GM23338 (cell line): ENCODE measurements around the gene GOLT1A. TPM values are rescaled to one million over a fixed set of nuclear protein-coding genes. Genes with fewer than 3 reads are reported as not detected.

Experiments
- ATAC-seq: fragments of 200-7000 bp; cut with Tn5 transposase; 3 replicates; pipeline ENCODE4 v1.9.1; 2020
- DNase-seq: peaks from one replicate; pipeline ENCODE4 v3.0.0-alpha.2; 2015; ENCODE audit warnings: low spot score
- H2AFZ ChIP-seq: fragments of 200-600 bp; sonication (generic); 2 replicates; pipeline ENCODE4 v1.8.0; 2016; ENCODE audit warnings: antibody characterized with exemption, mild to moderate bottlenecking, moderate library complexity
- H3F3A ChIP-seq: fragments of 200-600 bp; sonication (generic); replicated peaks from 2 replicates; pipeline ENCODE4 v1.8.0; 2017; ENCODE audit warnings: antibody characterized with exemption, mixed run types, low read depth
- H3K27ac ChIP-seq: fragments of 200-600 bp; sonication (generic); 2 replicates; pipeline ENCODE4 v1.6.1; 2016; ENCODE audit warnings: low read depth
- H3K27me3 ChIP-seq: fragments of 200-600 bp; sonication (generic); 2 replicates; pipeline ENCODE4 v1.8.0; 2016; ENCODE audit warnings: mild to moderate bottlenecking, mixed run types, moderate library complexity; ENCODE audit not compliant: insufficient read depth
- H3K36me3 ChIP-seq: fragments of 200-600 bp; sonication (generic); 2 replicates; pipeline ENCODE4 v1.8.0; 2016; ENCODE audit warnings: mild to moderate bottlenecking; ENCODE audit not compliant: insufficient read depth
- H3K4me1 ChIP-seq: fragments of 200-600 bp; sonication (generic); 2 replicates; pipeline ENCODE4 v1.8.0; 2016; ENCODE audit warnings: mild to moderate bottlenecking, moderate library complexity; ENCODE audit not compliant: insufficient read depth
- H3K4me2 ChIP-seq: fragments of 200-600 bp; sonication (generic); 2 replicates; pipeline ENCODE4 v1.7.1; 2017; ENCODE audit warnings: mixed run types
- H3K4me3 ChIP-seq: fragments of 200-600 bp; sonication (generic); 2 replicates; pipeline ENCODE4 v1.6.1; 2016; ENCODE audit warnings: mixed run types
- H3K79me2 ChIP-seq: fragments of 200-600 bp; sonication (generic); replicated peaks from 2 replicates; pipeline ENCODE4 v1.8.0; 2017; ENCODE audit warnings: mild to moderate bottlenecking; ENCODE audit not compliant: insufficient read depth
- H3K9me2 ChIP-seq: fragments of 200-600 bp; sonication (generic); 2 replicates; pipeline ENCODE4 v1.8.0; 2017; ENCODE audit not compliant: insufficient read depth
- H4K20me1 ChIP-seq: fragments of 200-600 bp; sonication (generic); replicated peaks from 2 replicates; pipeline ENCODE4 v1.8.0; 2017; ENCODE audit warnings: mild to moderate bottlenecking; ENCODE audit not compliant: insufficient read depth
- H3K27ac Mint-ChIP-seq: 2 replicates; pipeline ENCODE4 v1.8.0; 2020; ENCODE audit warnings: inconsistent platforms, mild to moderate bottlenecking, moderate library complexity, mixed read lengths
- H3K27me3 Mint-ChIP-seq: 3 replicates; pipeline ENCODE4 v1.8.0; 2022; ENCODE audit warnings: low read depth, mild to moderate bottlenecking, moderate library complexity, mixed read lengths, inconsistent platforms; ENCODE audit not compliant: insufficient read depth, poor library complexity
- H3K36me3 Mint-ChIP-seq: 3 replicates; pipeline ENCODE4 v1.8.0; 2021; ENCODE audit warnings: low read depth, mild to moderate bottlenecking, inconsistent platforms, moderate library complexity, mixed read lengths
- H3K4me1 Mint-ChIP-seq: 3 replicates; pipeline ENCODE4 v1.8.0; 2020; ENCODE audit warnings: mild to moderate bottlenecking, inconsistent platforms, mixed read lengths
- H3K4me3 Mint-ChIP-seq: 3 replicates; pipeline ENCODE4 v1.8.0; 2021; ENCODE audit warnings: moderate library complexity, mild to moderate bottlenecking, inconsistent platforms, mixed read lengths
- H3K9me3 Mint-ChIP-seq: 3 replicates; pipeline ENCODE4 v1.8.0; 2020; ENCODE audit warnings: moderate library complexity, mild to moderate bottlenecking, inconsistent platforms, mixed read lengths
- EZH2phosphoT487 ChIP-seq: fragments of 200-600 bp; sonication (generic); IDR thresholded peaks from one replicate; pipeline ENCODE4 v1.8.1; 2018; ENCODE audit warnings: antibody characterized with exemption; ENCODE audit not compliant: unreplicated experiment
- JUNB ChIP-seq: IDR thresholded peaks from one replicate; pipeline ENCODE4 v1.6.1; 2016; ENCODE audit warnings: antibody characterized with exemption; ENCODE audit not compliant: unreplicated experiment
- NANOG ChIP-seq: IDR thresholded peaks from 2 replicates; pipeline ENCODE4 v1.6.1; 2016; ENCODE audit warnings: antibody characterized with exemption, borderline replicate concordance
- STAT1 ChIP-seq: IDR thresholded peaks from one replicate; pipeline ENCODE4 v1.6.1; 2016; ENCODE audit warnings: antibody characterized with exemption; ENCODE audit not compliant: unreplicated experiment
- ZNF114 ChIP-seq: fragments of 250-450 bp; sonication (Bioruptor Pico); IDR thresholded peaks from 2 replicates; pipeline ENCODE4 v1.5.0; 2020; ENCODE audit warnings: mild to moderate bottlenecking, moderate library complexity
- ZNF331 ChIP-seq: fragments of 250-450 bp; sonication (Bioruptor Pico); IDR thresholded peaks from 2 replicates; pipeline ENCODE4 v1.5.0; 2020; ENCODE audit warnings: low read depth, mild to moderate bottlenecking, moderate library complexity
- polyA plus RNA-seq: library from polyadenylated mRNA; unstranded; fragments of >200 nt; fragmentation: Nextera tagmentation; extraction: Ambion mirVana; gene quantifications from 2 replicates; pipeline ENCODE4 v1.2.1, GENCODE V29; 2016
- total RNA-seq: library from RNA; depleted of rRNA; stranded (reverse); fragments of >200 nt; shearing (Covaris generic); gene quantifications from 2 replicates; pipeline ENCODE4 v1.2.3, GENCODE V29; 2014
- TF ChIP-seq, protein P1 (sequence below): IDR thresholded peaks from 2 replicates; pipeline ENCODE4 v1.6.1; 2016; ENCODE audit warnings: antibody characterized with exemption
- TF ChIP-seq, protein P2 (sequence below): IDR thresholded peaks from one replicate; pipeline ENCODE4 v1.6.1; 2018; ENCODE audit warnings: antibody characterized with exemption; ENCODE audit not compliant: unreplicated experiment
- TF ChIP-seq, protein P3 (sequence below), 2 experiments: fragments of 200-600 bp in 1 of 2; sonication (generic) in 1 of 2; conservative IDR thresholded peaks; 2 replicates each; pipeline versions ENCODE4 v1.5.1 to v1.6.1; 2016 to 2017; ENCODE audit warnings: antibody characterized with exemption in 2 of 2, low read depth in 2 of 2, mild to moderate bottlenecking in 2 of 2, moderate library complexity in 1 of 2

The GOLT1A gene
- total and polyA plus RNA-seq, 2 experiments from 2014 or later, result 3.0 to 7.2 TPM

DNA sequence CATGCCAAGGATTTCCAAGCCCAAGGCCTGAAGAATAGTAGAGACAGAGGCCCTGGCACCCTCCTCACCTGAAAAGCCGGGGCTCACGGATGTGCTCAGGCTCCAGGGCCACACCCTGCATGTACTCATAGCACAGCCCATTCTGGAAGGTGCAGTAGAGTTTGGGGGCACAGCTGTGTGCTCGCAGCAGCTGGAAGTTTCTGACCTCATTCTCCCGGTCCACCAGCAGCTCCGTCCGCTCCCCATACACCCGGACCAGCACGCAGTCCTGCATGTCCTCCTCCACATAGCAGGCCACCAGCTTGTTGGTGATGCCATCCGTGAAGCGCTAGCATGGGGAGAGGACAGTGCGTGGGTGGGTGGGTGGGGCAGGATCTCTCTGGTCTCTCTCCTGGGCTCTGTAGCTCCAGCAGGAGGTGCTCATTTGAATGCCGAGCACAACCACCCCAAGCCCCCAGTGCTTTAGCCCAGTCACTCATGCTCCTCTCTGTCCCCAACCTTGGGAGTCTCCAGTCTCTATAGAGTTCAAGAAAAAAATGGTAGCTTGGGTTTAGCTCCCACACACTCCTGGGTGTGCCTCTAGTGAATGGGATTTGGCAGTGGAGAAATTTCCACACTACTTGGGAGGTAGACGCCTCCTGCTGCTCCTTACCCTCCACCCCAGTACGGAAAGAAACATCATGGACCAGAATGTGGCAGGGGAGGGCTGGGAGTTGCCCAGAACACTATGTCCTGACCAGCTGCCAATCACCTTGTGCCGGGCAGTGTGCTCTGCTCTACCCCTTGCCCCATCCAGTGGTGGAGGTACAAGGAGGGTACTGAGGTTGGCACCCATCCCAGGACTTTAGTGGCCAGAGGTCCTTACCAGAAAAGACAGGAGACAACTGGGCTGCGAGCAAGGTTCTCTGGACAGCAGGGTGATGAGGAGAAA is 63.9 kb downstream of the GOLT1A start:
- Histone ChIP-seq H3K4me1 (peaks cover 32% of the 10 kb centered on the region), H3K36me3 (no peaks in the 10 kb centered on the region), H3K27ac (no peak overlapping the region), H3K27me3 (peaks cover 19% of the 10 kb centered on the region; the same call in 1 of the 2 replicates), H3K9me2 (no peaks in the 10 kb centered on the region), H3F3A (no peaks in the 10 kb centered on the region; the same call in 1 of the 2 replicates), H4K20me1 (no peaks in the 10 kb centered on the region), H2AFZ (no peak overlapping the region), H3K79me2 (no peaks in the 10 kb centered on the region), H3K4me2 (peak overlapping the region; percentile 92; the same call in 1 of the 2 replicates), H3K4me3 (no peak overlapping the region)
- H3K4me3 Mint-ChIP-seq, result peak overlapping the region; percentile 69
- TF ChIP-seq ZNF114 (CRISPR knock-in tag), result no peak
- TF ChIP-seq JUNB, result no peak
- TF ChIP-seq ZNF331 (CRISPR knock-in tag), result no peak
- TF ChIP-seq, protein P1, sequence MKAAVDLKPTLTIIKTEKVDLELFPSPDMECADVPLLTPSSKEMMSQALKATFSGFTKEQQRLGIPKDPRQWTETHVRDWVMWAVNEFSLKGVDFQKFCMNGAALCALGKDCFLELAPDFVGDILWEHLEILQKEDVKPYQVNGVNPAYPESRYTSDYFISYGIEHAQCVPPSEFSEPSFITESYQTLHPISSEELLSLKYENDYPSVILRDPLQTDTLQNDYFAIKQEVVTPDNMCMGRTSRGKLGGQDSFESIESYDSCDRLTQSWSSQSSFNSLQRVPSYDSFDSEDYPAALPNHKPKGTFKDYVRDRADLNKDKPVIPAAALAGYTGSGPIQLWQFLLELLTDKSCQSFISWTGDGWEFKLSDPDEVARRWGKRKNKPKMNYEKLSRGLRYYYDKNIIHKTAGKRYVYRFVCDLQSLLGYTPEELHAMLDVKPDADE, result no peak
- TF ChIP-seq EZH2phosphoT487, result no peak
- TF ChIP-seq STAT1, result no peak
- TF ChIP-seq, protein P2, sequence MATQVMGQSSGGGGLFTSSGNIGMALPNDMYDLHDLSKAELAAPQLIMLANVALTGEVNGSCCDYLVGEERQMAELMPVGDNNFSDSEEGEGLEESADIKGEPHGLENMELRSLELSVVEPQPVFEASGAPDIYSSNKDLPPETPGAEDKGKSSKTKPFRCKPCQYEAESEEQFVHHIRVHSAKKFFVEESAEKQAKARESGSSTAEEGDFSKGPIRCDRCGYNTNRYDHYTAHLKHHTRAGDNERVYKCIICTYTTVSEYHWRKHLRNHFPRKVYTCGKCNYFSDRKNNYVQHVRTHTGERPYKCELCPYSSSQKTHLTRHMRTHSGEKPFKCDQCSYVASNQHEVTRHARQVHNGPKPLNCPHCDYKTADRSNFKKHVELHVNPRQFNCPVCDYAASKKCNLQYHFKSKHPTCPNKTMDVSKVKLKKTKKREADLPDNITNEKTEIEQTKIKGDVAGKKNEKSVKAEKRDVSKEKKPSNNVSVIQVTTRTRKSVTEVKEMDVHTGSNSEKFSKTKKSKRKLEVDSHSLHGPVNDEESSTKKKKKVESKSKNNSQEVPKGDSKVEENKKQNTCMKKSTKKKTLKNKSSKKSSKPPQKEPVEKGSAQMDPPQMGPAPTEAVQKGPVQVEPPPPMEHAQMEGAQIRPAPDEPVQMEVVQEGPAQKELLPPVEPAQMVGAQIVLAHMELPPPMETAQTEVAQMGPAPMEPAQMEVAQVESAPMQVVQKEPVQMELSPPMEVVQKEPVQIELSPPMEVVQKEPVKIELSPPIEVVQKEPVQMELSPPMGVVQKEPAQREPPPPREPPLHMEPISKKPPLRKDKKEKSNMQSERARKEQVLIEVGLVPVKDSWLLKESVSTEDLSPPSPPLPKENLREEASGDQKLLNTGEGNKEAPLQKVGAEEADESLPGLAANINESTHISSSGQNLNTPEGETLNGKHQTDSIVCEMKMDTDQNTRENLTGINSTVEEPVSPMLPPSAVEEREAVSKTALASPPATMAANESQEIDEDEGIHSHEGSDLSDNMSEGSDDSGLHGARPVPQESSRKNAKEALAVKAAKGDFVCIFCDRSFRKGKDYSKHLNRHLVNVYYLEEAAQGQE, result no peak
- TF ChIP-seq NANOG, result no peak
- H3K27ac Mint-ChIP-seq, result no peak overlapping the region
- no peaks in the 10 kb centered on the region for H3K9me3 Mint-ChIP-seq
- H3K36me3 Mint-ChIP-seq, result peaks cover 2% of the 10 kb centered on the region; the same call in 2 of the 3 replicates
- H3K27me3 Mint-ChIP-seq, result peaks cover 27% of the 10 kb centered on the region
- no peak for ATAC-seq
- peaks cover 54% of the 10 kb centered on the region for H3K4me1 Mint-ChIP-seq
- DNase-seq, result no peak

DNA sequence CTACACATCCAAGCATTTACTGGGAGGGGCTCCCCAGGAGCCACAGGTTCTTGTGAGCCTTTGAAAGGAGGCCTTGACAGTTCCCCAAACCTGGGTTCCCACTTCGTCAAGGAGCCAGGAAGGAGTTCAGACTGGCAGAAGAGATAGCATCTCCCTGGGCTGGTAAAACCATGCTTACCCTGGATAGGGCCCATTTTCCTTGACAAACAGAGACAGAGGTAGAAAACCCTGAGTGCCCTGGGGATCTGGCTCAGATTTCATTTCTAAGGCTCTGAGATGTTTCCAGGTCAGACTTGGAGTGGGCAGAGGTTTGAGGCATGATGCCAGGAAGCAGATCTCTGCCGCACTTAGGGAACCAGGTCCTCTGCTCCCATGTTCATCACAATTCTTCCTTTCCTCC is 64.7 kb downstream of the GOLT1A start:
- peaks cover 8% of the 10 kb centered on the region; the same call in 2 of the 3 replicates for H3K36me3 Mint-ChIP-seq
- Histone ChIP-seq H4K20me1 (no peaks in the 10 kb centered on the region), H3K9me2 (no peaks in the 10 kb centered on the region), H3K4me3 (no peak overlapping the region), H3K27me3 (peaks cover 19% of the 10 kb centered on the region; the same call in 1 of the 2 replicates), H2AFZ (no peak overlapping the region), H3K79me2 (no peaks in the 10 kb centered on the region), H3F3A (no peaks in the 10 kb centered on the region; the same call in 1 of the 2 replicates), H3K27ac (no peak overlapping the region), H3K4me1 (peaks cover 32% of the 10 kb centered on the region), H3K36me3 (no peaks in the 10 kb centered on the region), H3K4me2 (no peak overlapping the region)
- peaks cover 54% of the 10 kb centered on the region for H3K4me1 Mint-ChIP-seq
- no peak overlapping the region for H3K27ac Mint-ChIP-seq
- ATAC-seq (no peak), DNase-seq (no peak)
- no peaks in the 10 kb centered on the region for H3K9me3 Mint-ChIP-seq
- peaks cover 25% of the 10 kb centered on the region for H3K27me3 Mint-ChIP-seq
- no peak overlapping the region; the same call in 2 of the 3 replicates for H3K4me3 Mint-ChIP-seq
- no peak for TF ChIP-seq JUNB
- no peak for TF ChIP-seq ZNF331 (CRISPR knock-in tag)
- TF ChIP-seq, protein P3, sequence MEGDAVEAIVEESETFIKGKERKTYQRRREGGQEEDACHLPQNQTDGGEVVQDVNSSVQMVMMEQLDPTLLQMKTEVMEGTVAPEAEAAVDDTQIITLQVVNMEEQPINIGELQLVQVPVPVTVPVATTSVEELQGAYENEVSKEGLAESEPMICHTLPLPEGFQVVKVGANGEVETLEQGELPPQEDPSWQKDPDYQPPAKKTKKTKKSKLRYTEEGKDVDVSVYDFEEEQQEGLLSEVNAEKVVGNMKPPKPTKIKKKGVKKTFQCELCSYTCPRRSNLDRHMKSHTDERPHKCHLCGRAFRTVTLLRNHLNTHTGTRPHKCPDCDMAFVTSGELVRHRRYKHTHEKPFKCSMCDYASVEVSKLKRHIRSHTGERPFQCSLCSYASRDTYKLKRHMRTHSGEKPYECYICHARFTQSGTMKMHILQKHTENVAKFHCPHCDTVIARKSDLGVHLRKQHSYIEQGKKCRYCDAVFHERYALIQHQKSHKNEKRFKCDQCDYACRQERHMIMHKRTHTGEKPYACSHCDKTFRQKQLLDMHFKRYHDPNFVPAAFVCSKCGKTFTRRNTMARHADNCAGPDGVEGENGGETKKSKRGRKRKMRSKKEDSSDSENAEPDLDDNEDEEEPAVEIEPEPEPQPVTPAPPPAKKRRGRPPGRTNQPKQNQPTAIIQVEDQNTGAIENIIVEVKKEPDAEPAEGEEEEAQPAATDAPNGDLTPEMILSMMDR (conservative IDR thresholded peaks at IDR 0.05; ENCODE audit: low read depth in 2 of 2), result no peak
- TF ChIP-seq STAT1, result no peak
